ENCODE measurements around the gene GNAT1.

GRCh38 chr3:50163572-50164455 lies 27.6 kb upstream of the GNAT1 start:
- no peak for TF ChIP-seq CTCF (optimal IDR thresholded peaks at IDR 0.05 in 1 of 3, IDR thresholded peaks at IDR 0.05 in 1 of 3, conservative IDR thresholded peaks at IDR 0.05 in 1 of 3; ENCODE audit: extremely low read depth in 1 of 3, insufficient read depth in 2 of 3, low read length in 3 of 3)
- TF ChIP-seq EZH2 (IDR thresholded peaks at IDR 0.05; ENCODE audit: low read length): no peak
